ENCODE measurements around the gene HS3ST2.

DNA sequence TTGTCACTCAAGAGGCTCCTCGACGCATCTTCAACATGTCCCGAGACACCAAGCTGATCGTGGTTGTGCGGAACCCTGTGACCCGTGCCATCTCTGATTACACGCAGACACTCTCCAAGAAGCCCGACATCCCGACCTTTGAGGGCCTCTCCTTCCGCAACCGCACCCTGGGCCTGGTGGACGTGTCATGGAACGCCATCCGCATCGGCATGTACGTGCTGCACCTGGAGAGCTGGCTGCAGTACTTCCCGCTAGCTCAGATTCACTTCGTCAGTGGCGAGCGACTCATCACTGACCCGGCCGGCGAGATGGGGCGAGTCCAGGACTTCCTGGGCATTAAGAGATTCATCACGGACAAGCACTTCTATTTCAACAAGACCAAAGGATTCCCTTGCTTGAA is 101.0 kb downstream of the HS3ST2 start:
- TF ChIP-seq, protein P1, sequence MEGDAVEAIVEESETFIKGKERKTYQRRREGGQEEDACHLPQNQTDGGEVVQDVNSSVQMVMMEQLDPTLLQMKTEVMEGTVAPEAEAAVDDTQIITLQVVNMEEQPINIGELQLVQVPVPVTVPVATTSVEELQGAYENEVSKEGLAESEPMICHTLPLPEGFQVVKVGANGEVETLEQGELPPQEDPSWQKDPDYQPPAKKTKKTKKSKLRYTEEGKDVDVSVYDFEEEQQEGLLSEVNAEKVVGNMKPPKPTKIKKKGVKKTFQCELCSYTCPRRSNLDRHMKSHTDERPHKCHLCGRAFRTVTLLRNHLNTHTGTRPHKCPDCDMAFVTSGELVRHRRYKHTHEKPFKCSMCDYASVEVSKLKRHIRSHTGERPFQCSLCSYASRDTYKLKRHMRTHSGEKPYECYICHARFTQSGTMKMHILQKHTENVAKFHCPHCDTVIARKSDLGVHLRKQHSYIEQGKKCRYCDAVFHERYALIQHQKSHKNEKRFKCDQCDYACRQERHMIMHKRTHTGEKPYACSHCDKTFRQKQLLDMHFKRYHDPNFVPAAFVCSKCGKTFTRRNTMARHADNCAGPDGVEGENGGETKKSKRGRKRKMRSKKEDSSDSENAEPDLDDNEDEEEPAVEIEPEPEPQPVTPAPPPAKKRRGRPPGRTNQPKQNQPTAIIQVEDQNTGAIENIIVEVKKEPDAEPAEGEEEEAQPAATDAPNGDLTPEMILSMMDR (IDR thresholded peaks at IDR 0.05), result no peak
- TF ChIP-seq POLR2A (IDR thresholded peaks at IDR 0.05), result no peak

Data from testis (tissue), 2 donors.